Astrocyte (in vitro differentiated cells and primary cell): ENCODE measurements around the gene ARID5A.

Source experiments
- CTCF ChIP-seq: IDR thresholded peaks from 2 replicates; pipeline ENCODE4 v1.5.1; 2011; ENCODE audit warnings: low read depth, mild to moderate bottlenecking, inconsistent platforms, low read length, moderate library complexity; ENCODE audit not compliant: insufficient read depth
- EZH2 ChIP-seq: IDR thresholded peaks from 2 replicates; pipeline ENCODE4 v1.6.1; 2012; ENCODE audit warnings: mild to moderate bottlenecking, low read length, inconsistent platforms; ENCODE audit not compliant: insufficient read depth

GRCh38 chr2:96535331-96535730 is 1.2 kb upstream of the ARID5A start:
- TF ChIP-seq CTCF (no peak), EZH2 (no peak)
